Fibroblast of skin of abdomen (primary cell): Measurements from ENCODE around the gene FAM83B. TPM values are rescaled to one million over a fixed set of nuclear protein-coding genes. Genes with fewer than 3 reads are reported as not detected.
"Not testable (repeated sequence)": the region's sequence is repeated elsewhere in the genome, so short reads cannot be mapped to it uniquely, and the experiment has no call there.

Source experiments
- DNase-seq: peaks from one replicate; pipeline ENCODE4 v3.0.0-alpha.2; 2013
- polyA plus RNA-seq, 2 experiments: library from polyadenylated mRNA; unstranded; fragments of 120-200 nt; gene quantifications; one replicate each; pipeline ENCODE4 v1.2.1, GENCODE V29; 2013; ENCODE audit not compliant: insufficient read length in 2 of 2

The FAM83B gene
- polyA plus RNA-seq (2013, experiment 1 of 2; ENCODE audit: insufficient read length) = 0.19 TPM
- polyA plus RNA-seq (2013, experiment 2 of 2; ENCODE audit: insufficient read length) = 0.16 TPM

- no peak for DNase-seq
Measured at GRCh38 chr6:54846243-54846856, at the start of gene FAM83B. Gene FAM83B (plus strand): TSS chr6:54846771. CDS start chr6:54870247, 23,476 bp downstream.

- not testable (repeated sequence) for DNase-seq
Measured at GRCh38 chr6:54796918-54797317, 49.7 kb upstream of the FAM83B start.

- no peak for DNase-seq
Measured at GRCh38 chr6:54800050-54800600, 46.4 kb upstream of the FAM83B start.

- no peak for DNase-seq
Measured at GRCh38 chr6:54801244-54801643, 45.3 kb upstream of the FAM83B start.

- peak; percentile 97 for DNase-seq
Measured at GRCh38 chr6:54801669-54802068, 44.9 kb upstream of the FAM83B start.

- DNase-seq = peak; percentile 81
Measured at GRCh38 chr6:54802775-54803634, 43.6 kb upstream of the FAM83B start.

GRCh38 chr6:54805077-54805476 is 41.5 kb upstream of the FAM83B start:
- peak; percentile 79 for DNase-seq

GRCh38 chr6:54810147-54810546 is 36.4 kb upstream of the FAM83B start:
- DNase-seq = peak; percentile 4

- DNase-seq = peak; percentile 77
Measured at GRCh38 chr6:54813892-54814291, 32.7 kb upstream of the FAM83B start.

GRCh38 chr6:54817236-54817635 is 29.3 kb upstream of the FAM83B start:
- DNase-seq = no peak

- DNase-seq = no peak
Measured at GRCh38 chr6:54817834-54818233, 28.7 kb upstream of the FAM83B start.

- DNase-seq = not testable (repeated sequence)
Measured at GRCh38 chr6:54824225-54824624, 22.3 kb upstream of the FAM83B start.

GRCh38 chr6:54827010-54827409 is 19.6 kb upstream of the FAM83B start:
- no peak for DNase-seq

GRCh38 chr6:54830216-54830615 is 16.4 kb upstream of the FAM83B start:
- DNase-seq = no peak

GRCh38 chr6:54835176-54835575 is 11.4 kb upstream of the FAM83B start:
- no peak for DNase-seq

- DNase-seq = peak; percentile 10
Measured at GRCh38 chr6:54846857-54847674, 495 bp downstream of the FAM83B start.

- peak; percentile 59 for DNase-seq
Measured at GRCh38 chr6:54847799-54848597, 1.4 kb downstream of the FAM83B start.

- DNase-seq = no peak
Measured at GRCh38 chr6:54850114-54850513, 3.5 kb downstream of the FAM83B start.

- no peak for DNase-seq
Measured at GRCh38 chr6:54856129-54856528, 9.6 kb downstream of the FAM83B start.

- no peak for DNase-seq
Measured at GRCh38 chr6:54860132-54860531, 13.6 kb downstream of the FAM83B start.

- DNase-seq = peak; percentile 64
Measured at GRCh38 chr6:54860739-54861138, 14.2 kb downstream of the FAM83B start.
